Keratinocyte (primary cell): Measurements from ENCODE around the gene TPI1. TPM values are rescaled to one million over a fixed set of nuclear protein-coding genes. Genes with fewer than 3 reads are reported as not detected.

Experiments
- DNase-seq: peaks from one replicate; pipeline ENCODE4 v3.0.0-alpha.2; 2011; ENCODE audit warnings: low read depth, missing footprints, low spot score
- FAIRE-seq: peaks from 2 replicates; lab custom pipeline; 2011; peaks lifted over from hg19 to GRCh38; lab: Jason Lieb, UNC
- H2AFZ ChIP-seq: 2 replicates; pipeline ENCODE4 v1.6.0; 2012; ENCODE audit warnings: low read length, control low read depth, inconsistent platforms; ENCODE audit not compliant: control insufficient read depth
- H3K27ac ChIP-seq: 2 replicates; pipeline ENCODE4 v1.5.1; 2011; ENCODE audit warnings: low read length; ENCODE audit not compliant: control insufficient read depth, insufficient read depth
- H3K27me3 ChIP-seq: 3 replicates; pipeline ENCODE4 v1.6.0; 2011; ENCODE audit warnings: low read length; ENCODE audit not compliant: control insufficient read depth, insufficient read depth; ENCODE audit errors: extremely low read depth
- H3K36me3 ChIP-seq, 2 experiments: 2 replicates in 1 of 2; 3 replicates in 1 of 2; pipeline ENCODE4 v1.5.1; 2011; ENCODE audit warnings: low read length in 2 of 2, mild to moderate bottlenecking in 1 of 2; ENCODE audit not compliant: control insufficient read depth in 2 of 2, insufficient read depth in 2 of 2; ENCODE audit errors: extremely low read depth in 1 of 2
- H3K4me1 ChIP-seq: 3 replicates; pipeline ENCODE4 v1.5.1; 2011; ENCODE audit warnings: low read length; ENCODE audit not compliant: control insufficient read depth, insufficient read depth; ENCODE audit errors: extremely low read depth
- H3K4me2 ChIP-seq: 3 replicates; pipeline ENCODE4 v1.6.0; 2011; ENCODE audit warnings: low read depth, low read length; ENCODE audit not compliant: control insufficient read depth, insufficient read depth; ENCODE audit errors: extremely low read depth
- H3K4me3 ChIP-seq, 3 experiments: fragments of 200-600 bp in 1 of 3; sonication (generic) in 1 of 3; 2 replicates in 2 of 3; 3 replicates in 1 of 3; pipeline ENCODE4 v1.5.1; 2011 to 2016; ENCODE audit warnings: low read length in 3 of 3, mild to moderate bottlenecking in 3 of 3, control low read depth in 2 of 3, inconsistent platforms in 1 of 3, low read depth in 1 of 3, mixed read lengths in 1 of 3, mixed run types in 1 of 3, moderate library complexity in 1 of 3; ENCODE audit not compliant: control insufficient read depth in 2 of 3, insufficient read depth in 2 of 3; ENCODE audit errors: extremely low read depth in 1 of 3
- H3K79me2 ChIP-seq: 2 replicates; pipeline ENCODE4 v1.6.0; 2012; ENCODE audit warnings: low read length; ENCODE audit not compliant: control insufficient read depth, insufficient read depth
- H3K9ac ChIP-seq: 3 replicates; pipeline ENCODE4 v1.6.0; 2011; ENCODE audit warnings: low read length; ENCODE audit not compliant: control insufficient read depth, insufficient read depth; ENCODE audit errors: extremely low read depth
- H3K9me1 ChIP-seq: 3 replicates; pipeline ENCODE4 v1.6.0; 2011; ENCODE audit warnings: low read length; ENCODE audit not compliant: control insufficient read depth, insufficient read depth; ENCODE audit errors: extremely low read depth
- H3K9me3 ChIP-seq: 2 replicates; pipeline ENCODE4 v1.5.1; 2012; ENCODE audit warnings: low read depth, low read length; ENCODE audit not compliant: control insufficient read depth
- H4K20me1 ChIP-seq: 3 replicates; pipeline ENCODE4 v1.6.0; 2011; ENCODE audit warnings: low read length; ENCODE audit not compliant: control insufficient read depth, insufficient read depth; ENCODE audit errors: extremely low read depth
- EZH2 ChIP-seq: IDR thresholded peaks from one replicate; pipeline ENCODE4 v1.6.1; 2012; ENCODE audit warnings: inconsistent platforms, mild to moderate bottlenecking, low read length, moderate library complexity
- dilution Hi-C: fragments of 300-500 bp; cut with MboI; formaldehyde crosslinking; loops from one replicate; pipeline ENCODE4 v1.7.0; 2020; ENCODE audit warnings: low sequenced_read_pairs; ENCODE audit not compliant: extremely low pct_ligation_motif_present
- polyA plus RNA-seq, 5 experiments: library from polyadenylated mRNA; depleted of rRNA in 3 of 5; stranded (reverse) in 3 of 5; stranded (forward) in 1 of 5; unstranded in 1 of 5; fragments of >200 nt; gene quantifications; 1 replicate in 1 of 5; 2 replicates in 3 of 5; 3 replicates in 1 of 5; pipeline versions ENCODE4 v1.2.1 to v1.2.3, GENCODE V29; 2011 to 2012; ENCODE audit warnings: missing spikeins in 2 of 5, low read depth in 1 of 5, low replicate concordance in 1 of 5
- TF ChIP-seq, protein P1 (sequence below), 3 experiments: IDR thresholded peaks in 1 of 3; conservative IDR thresholded peaks in 1 of 3; optimal IDR thresholded peaks in 1 of 3; 2 replicates in 2 of 3; 3 replicates in 1 of 3; pipeline versions ENCODE3 to v1.5.1; 2011; ENCODE audit warnings: low read length in 3 of 3, mild to moderate bottlenecking in 3 of 3, moderate library complexity in 2 of 3, control low read depth in 1 of 3, inconsistent platforms in 1 of 3; ENCODE audit not compliant: insufficient read depth in 2 of 3; ENCODE audit errors: extremely low read depth in 1 of 3

TPI1 gene
- polyA plus RNA-seq, 1 donor (not counting 4 experiments of a cell fraction or from before 2014, with no cell fraction given), result 1,551 TPM

- no peaks in the 10 kb centered on the region for H3K9me1 ChIP-seq
- H2AFZ ChIP-seq, result peak within 1 kb of the TSS; percentile 100
- peaks cover 17 to 38% of the 10 kb centered on the region in 2 experiments for H3K36me3 ChIP-seq
- H3K79me2 ChIP-seq, result peaks cover 41% of the 10 kb centered on the region
- TF ChIP-seq, protein P1, sequence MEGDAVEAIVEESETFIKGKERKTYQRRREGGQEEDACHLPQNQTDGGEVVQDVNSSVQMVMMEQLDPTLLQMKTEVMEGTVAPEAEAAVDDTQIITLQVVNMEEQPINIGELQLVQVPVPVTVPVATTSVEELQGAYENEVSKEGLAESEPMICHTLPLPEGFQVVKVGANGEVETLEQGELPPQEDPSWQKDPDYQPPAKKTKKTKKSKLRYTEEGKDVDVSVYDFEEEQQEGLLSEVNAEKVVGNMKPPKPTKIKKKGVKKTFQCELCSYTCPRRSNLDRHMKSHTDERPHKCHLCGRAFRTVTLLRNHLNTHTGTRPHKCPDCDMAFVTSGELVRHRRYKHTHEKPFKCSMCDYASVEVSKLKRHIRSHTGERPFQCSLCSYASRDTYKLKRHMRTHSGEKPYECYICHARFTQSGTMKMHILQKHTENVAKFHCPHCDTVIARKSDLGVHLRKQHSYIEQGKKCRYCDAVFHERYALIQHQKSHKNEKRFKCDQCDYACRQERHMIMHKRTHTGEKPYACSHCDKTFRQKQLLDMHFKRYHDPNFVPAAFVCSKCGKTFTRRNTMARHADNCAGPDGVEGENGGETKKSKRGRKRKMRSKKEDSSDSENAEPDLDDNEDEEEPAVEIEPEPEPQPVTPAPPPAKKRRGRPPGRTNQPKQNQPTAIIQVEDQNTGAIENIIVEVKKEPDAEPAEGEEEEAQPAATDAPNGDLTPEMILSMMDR (optimal IDR thresholded peaks at IDR 0.05 in 1 of 3, IDR thresholded peaks at IDR 0.05 in 1 of 3, conservative IDR thresholded peaks at IDR 0.05 in 1 of 3; ENCODE audit: extremely low read depth in 1 of 3, insufficient read depth in 2 of 3, low read length in 3 of 3), result no peak
- TF ChIP-seq EZH2, result no peak
- peak within 1 kb of the TSS; percentile 91 for H3K27ac ChIP-seq
- peaks cover 21% of the 10 kb centered on the region for H3K4me1 ChIP-seq
- H3K9ac ChIP-seq, result peak within 1 kb of the TSS; percentile 92
- no peaks in the 10 kb centered on the region for H4K20me1 ChIP-seq
- peak within 1 kb of the TSS; percentile 72 to 99 (median 95) for H3K4me3 ChIP-seq
- FAIRE-seq (peak; percentile 66), DNase-seq (peak; percentile 96)
- H3K4me2 ChIP-seq, result peak within 1 kb of the TSS; percentile 94
- dilution Hi-C loops, result no loop called here
- no peaks in the 10 kb centered on the region for H3K9me3 ChIP-seq
- no peaks in the 10 kb centered on the region for H3K27me3 ChIP-seq
These were observed 15.2 kb upstream of the TPI1 start, which contains the start of gene USP5 for GRCh38 chr12:6851921-6852650. Gene USP5, plus strand, starts transcription at chr12:6852150. Its CDS starts 30 bp downstream, at chr12:6852180.

DNA sequence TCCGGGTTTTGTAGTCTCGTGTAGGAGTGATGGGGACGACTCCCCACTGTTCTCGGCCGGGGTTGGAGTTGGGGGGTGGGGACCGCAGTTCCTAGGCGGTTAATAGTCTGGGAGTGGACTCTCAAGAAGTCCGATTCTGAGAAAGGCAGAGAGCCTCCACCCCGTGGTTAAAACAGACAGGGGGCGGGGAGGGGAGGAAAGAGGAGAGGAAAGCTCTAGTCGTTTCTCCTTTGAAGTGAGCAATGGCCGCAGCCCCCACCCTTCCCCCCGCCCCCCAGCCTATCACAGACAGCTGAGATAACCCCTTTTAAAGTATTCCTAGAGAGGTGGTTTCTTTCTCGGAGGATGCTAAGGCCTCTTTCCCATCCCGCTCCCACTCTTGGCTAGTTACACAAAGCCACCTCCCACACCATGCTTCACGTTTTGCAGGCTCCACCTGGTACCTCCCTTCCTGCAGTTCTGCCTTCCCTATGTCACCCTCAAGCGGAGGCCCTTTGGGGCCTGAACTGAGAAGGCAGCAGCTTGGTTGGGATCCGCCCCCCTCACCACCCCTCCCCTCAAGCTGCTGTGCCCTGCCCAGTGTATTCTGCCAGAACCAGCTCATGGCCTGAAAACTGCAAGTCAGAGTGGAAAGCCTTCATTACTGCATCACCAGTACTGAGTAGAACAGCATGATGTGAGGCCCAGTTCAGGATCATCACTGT is 14.5 kb upstream of the TPI1 start:
- Histone ChIP-seq H3K4me3 (peak overlapping the region; percentile 72 to 99 (median 95)), H2AFZ (peak overlapping the region; percentile 77)
- peak; percentile 67 for FAIRE-seq

More for the DNA sequence above, 14.5 kb upstream of the TPI1 start:
- H3K36me3 ChIP-seq, result peaks cover 22 to 38% of the 10 kb centered on the region in 2 experiments
- H3K27me3 ChIP-seq, result no peaks in the 10 kb centered on the region
- no peaks in the 10 kb centered on the region for H3K9me3 ChIP-seq
- peaks cover 21% of the 10 kb centered on the region for H3K4me1 ChIP-seq
- DNase-seq, result no peak
- H3K27ac ChIP-seq, result peak overlapping the region; percentile 91
- H4K20me1 ChIP-seq, result no peaks in the 10 kb centered on the region
- peaks cover 41% of the 10 kb centered on the region for H3K79me2 ChIP-seq
- H3K9ac ChIP-seq, result peak overlapping the region; percentile 92
- TF ChIP-seq, protein P1 (optimal IDR thresholded peaks at IDR 0.05 in 1 of 3, IDR thresholded peaks at IDR 0.05 in 1 of 3, conservative IDR thresholded peaks at IDR 0.05 in 1 of 3; ENCODE audit: extremely low read depth in 1 of 3, insufficient read depth in 2 of 3, low read length in 3 of 3), result no peak
- TF ChIP-seq EZH2, result no peak
- H3K4me2 ChIP-seq, result peak overlapping the region; percentile 88
- H3K9me1 ChIP-seq, result no peaks in the 10 kb centered on the region
- dilution Hi-C loops, result no loop called here
